HG02610 (cell line): ENCODE results near the gene C8B.

ENCODE experiments used
- ATAC-seq: cut with Tn5 transposase; IDR thresholded peaks from one replicate; pipeline ENCODE4 v1.9.1; 2021; ENCODE audit warnings: mild to moderate bottlenecking, moderate library complexity; ENCODE audit not compliant: unreplicated experiment

The C8B gene

DNA sequence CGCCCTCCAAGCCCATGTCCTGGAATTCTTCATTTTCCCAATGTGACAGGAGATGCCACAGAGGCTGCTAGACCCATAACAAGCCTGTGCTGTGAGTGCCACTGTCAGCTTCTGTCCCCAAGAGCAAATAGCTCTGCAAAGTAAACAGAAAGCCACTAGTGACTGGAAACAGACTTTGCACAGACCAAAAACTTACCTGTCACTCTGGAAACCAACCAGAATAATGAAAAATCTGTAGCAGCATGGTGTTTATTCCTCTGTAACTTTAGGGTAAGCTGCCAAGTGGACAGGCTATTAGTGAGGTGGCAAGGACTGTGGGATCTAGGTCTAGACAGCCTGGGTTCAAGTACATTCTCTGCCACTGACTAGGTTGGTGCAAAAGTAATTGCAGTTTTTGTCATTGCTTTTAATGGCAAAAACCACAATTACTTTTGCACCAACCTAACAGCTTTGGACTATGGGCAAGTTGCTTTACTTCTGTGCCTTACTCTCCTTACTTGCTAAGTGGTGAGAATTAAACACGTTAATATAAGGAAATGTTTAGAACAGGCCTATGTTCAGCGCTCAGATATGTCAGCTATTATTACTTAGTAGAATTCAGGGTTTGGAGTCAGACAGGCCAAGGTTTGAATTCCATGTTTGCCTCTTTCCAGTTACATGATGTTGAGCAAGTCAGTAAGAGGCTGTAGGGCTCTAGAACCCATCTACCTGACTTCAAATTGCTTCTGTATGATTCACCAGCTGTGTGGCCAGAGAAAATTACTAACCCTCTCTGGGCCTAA is at the start of gene C8B:
Gene C8B (minus strand): TSS at position 100 of the 782 bp plus-strand sequence. CDS start 67 bp downstream, at position 33.
- ATAC-seq, result no peak

DNA sequence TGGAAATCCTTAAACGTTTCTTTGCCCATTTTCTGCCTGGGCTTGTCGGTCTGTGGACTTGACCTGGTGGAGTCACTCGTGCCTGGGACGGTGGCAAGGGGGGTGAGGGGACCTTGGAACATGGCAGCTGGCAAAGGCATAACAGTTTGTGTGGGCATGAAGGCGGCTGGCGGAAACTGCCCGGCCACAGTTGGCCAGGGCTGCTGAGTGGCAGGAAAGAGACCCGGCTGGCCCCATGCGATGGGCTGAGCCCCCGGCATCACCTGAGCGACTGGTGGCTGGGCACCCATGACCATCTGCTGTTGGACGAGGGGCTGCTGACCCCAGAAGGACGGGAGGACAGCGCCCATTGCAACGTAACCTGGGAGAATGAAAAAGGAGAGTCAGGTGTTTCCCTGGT is 49.3 kb upstream of the C8B start:
- ATAC-seq, result no peak

DNA sequence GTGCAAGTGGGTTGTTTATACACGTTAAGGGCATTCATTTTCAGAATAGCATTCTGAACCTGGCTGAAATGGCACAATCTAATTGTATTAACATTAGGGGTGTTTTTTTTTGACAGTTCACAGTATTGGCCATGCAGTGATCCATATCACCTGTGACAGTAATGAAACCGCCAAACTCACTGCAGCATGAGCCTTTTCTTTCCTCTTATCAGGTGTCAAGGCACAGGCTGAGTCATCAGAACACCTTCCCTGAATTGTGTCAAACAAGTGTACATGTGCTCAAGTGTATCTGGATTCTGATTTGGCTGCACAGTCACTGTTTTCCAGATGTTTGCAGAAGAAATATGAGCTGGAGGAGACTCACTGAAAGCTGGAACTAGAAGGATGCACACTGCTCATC is 47.7 kb upstream of the C8B start:
- no peak for ATAC-seq

DNA sequence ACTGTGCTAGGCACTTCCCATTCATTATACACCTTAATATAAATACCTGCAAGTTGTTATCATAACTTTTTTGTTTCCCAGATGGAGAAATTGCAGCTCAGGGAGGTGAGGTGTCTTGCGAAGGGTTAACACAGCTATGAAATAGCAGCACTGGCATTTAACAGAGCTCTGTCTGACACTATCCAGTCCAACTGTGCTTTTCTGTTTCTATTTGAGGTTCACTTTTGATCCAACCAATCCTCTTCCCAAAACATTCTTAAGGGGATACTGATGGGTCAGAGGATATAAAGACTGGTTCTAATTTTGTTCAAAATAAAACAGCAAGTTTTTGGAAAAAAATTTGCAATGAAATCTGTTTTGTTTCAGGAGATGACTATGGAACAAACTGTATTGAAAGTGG is 46.5 kb upstream of the C8B start:
- no peak for ATAC-seq

DNA sequence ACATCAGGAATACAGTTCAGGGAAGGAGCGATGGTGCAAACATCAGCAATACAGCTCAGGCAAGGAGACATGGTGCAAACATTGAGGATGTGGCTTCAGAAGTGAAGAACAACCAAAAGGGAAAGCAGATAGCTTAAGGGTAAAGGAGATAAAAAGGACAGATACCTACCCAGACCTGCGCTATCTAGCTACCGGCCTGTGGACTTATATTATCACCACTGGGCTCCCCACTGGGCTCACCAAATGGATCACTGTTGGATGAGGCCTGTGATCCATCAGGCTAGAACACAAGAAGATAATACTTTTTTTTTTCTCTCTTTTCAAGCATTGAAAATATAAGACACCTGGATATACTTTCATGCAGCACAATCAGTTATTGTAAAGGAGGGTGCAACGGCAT is 44.7 kb upstream of the C8B start:
- no peak for ATAC-seq

DNA sequence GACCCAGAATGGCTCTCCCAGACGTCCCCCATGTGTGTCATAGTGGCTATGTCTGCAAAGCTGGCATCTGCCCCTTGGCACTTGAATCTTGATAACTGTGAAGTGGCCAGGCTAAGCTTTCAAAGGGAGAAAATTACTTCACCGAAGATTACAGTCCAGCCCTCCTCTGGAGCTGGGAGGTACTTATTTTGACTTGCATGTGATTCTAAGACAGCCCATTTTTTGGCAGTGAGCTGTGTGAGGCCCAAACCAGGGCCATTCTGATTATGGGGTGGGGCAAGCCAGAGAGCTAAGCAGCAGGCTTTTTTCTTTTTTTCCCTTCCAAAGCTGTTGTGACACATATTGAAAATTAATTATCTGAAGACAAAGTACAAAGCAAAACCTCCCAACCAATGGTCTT is 42.1 kb upstream of the C8B start:
- no peak for ATAC-seq

DNA sequence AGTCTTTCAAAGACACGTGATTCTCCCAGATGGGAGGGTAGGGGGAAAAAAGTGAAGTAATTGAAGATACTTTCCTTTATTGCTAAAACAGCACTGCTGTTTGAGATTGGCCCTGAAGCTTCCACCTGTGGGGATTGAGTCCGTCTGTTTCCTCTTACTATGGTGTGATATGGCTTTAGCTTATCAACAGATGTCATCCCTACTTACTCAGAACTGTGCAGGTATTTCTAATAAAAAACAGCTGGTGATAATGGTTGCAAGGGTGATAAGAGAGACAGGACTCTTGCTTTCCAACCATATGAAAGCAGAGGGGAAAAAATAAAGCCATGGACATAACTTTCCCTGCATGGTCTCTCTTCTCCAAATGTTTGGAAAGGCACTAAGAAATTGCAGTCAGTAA is 41.7 kb upstream of the C8B start:
- ATAC-seq, result no peak

DNA sequence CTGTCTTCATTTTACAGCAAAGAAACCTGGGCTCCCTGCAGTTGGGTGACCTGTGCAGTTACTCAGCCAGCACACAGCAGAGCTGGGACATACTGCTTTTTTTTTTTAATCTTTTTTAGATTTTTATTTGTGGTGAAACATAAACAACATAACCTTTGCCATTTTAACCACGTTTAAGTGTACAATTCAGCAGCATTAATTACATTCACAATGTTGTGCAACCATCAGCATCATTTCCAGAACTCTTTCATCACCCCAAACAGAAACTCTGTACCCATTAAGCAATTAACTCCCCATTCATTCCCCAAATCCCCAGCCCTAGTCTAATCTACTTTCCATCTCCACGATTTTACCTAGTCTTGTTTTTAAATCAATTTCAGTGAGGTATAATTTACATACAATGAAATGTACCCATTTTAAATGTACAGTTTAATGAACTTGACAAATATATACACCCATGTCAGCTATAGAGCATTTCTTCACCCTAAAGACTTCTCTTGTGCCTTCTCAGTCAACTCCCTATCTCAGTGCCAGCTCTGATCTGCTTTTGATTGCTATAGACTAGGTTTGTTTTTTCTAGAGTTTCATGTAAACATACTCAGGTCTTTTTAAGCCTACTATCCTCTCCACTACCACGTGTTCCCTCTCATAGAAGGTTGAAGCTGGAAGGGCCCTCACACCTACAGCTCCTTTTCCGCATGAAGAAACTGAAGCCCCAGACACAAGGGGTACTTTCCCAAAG is 37.8 kb upstream of the C8B start:
- no peak for ATAC-seq

DNA sequence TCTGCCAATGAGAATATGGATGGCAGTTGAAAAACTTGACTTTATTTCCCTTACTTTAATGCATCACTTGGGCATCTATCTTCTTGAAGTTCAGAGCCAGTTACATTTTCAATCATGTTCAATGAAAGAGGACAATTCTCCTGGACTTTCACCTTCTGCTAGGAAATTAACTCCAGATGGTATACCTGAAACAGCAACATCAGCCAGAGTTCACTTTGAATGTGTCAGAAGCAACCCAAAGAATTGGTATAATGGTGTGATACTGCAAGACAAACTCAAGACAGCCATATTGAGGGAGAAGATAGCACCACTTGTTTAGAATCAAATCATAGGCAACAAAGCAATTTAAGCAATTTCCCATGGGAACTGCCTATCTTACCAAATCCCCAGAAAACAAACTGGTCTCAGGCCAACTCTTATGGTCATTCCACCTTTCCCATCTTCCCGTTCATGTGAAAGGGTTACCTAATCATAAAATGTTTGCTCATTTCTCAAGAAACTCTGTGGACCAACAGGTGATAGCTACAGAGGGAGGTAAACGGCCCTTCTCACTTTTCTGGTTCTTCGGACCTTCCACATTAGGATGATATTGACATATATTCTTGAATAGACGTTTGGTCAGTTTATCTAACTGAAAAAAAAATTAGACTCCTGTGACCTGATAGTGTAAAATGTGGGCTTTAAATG is 29.7 kb upstream of the C8B start:
- no peak for ATAC-seq

DNA sequence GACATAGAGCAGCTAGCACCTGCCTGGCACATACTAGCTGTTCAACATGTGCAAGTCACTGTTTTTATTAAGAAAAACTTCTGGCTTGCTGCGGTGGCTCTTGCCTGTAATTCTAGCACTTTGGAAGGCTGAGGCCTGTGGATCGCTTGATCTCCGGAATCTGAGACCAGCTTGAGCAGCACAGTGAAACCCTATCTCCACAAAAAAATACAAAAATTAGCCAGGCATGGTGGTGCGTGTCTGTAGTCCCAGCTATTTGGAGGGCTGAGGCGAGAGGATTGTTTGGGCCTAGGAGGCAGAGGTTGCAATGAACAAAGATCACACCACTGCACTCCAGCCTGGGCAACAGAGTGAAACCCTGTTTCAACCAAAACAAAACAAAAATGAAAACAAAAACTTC is 27.7 kb upstream of the C8B start:
- no peak for ATAC-seq

DNA sequence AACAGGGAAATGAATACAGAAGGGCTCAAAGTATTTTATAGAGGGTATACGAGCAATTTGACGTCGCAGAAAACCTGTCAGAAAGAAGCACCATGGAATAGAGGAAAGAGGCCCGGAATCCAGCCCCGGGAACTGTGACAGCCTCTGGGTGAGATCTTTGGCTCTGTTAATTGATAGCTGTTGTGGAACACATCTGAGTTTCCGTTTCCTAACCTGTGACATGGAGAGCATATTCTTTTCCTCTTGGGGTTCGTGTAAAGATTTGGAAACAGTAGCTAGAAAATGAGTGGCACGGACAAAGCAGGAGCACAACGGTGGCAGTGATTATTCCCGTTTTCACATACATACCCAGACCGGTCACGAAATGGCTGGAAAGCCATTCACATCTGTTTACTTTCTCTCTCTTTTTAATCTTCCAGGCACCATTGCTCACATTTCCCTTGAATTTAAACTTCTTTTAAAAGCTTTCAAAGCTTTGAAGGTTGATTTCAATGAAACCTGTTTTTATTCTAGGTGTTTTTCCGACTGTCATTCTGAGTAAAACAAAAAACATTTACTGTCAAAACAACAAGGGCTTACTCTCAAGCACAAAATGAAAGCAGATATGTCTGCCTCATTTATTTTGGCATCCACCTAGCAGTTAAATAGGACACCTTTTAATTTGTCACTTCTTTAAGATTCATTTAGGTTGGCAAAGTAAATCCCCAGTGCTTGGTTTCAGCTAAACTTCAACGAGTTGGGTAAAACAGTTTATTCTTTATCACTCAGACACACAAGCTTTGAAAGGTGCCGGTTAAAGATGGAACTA is 26.7 kb upstream of the C8B start:
- no peak for ATAC-seq

DNA sequence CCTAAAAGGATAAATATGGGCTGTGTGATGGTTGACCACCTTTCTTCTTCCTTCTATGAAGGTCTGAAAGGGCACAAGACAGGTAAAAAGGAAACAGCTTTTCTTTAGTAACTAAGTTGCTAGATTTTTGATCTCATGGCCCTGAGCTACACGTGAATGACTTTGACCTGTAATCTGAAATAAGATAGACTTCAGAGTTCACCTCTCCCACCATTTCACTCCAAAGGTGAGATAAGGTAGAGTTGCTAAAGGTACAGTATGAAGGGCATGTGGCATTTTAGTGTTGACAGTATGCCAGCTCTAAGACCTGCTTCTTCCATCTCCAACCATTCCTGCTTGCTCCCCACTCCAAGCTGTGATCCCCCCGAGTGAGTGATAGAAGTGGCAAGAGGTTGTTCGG is 25.8 kb upstream of the C8B start:
- ATAC-seq, result no peak

DNA sequence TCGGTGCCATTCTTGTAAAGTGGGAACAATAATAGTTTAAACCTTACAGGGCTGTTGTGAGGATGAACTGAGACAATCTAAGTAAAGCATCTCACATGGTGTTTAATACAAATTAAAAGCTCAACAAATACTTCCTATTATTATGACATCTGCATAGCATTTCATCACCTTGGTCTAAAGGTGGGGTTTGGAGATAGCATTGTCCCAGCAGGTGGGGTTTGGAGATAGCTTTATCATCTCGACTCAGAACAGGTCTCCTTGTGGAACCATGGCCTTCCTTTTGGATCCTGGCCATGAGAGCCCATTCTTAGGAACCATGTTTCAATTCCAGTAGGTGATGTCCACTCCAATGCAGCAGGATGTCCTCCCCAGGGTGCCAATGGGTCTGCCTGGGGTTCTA is 20.6 kb upstream of the C8B start:
- ATAC-seq, result no peak

DNA sequence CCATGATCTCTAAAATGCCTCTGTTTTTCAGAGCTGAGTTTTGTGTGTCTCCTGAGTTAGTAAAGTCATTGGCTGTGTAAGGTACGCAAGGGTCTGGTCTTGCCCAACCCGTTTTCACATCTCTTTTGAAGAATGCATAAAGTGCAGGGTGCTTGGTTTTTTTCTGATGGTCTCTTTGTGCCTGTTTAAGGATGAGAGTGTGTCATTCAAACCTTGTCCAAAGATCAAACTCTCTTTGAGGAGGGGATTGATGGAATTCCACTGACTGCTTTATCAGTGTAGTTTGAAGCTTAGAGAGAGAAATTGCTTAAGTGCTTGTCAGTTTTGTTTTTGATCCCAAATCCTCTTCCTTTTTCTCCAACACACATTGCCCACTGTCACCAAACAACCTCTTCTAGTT is 20.0 kb upstream of the C8B start:
- no peak for ATAC-seq

DNA sequence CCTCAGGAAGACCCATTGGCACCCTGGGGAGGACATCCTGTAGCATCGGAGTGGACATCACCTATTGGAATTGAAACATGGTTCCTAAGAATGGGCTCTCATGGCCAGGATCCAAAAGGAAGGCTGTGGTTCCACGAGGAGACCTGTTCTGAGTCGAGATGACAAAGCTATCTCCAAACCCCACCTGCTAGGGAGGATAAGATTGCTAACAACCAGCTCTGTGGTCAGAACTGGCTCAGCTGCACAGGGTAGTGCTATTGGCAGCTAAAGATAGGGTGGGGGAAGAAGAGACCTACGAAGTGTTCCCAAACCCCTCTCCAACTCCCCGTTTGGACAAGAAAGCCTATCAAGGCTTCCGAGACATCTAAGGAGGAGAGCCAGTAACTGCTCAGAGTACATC is 17.7 kb upstream of the C8B start:
- no peak for ATAC-seq

DNA sequence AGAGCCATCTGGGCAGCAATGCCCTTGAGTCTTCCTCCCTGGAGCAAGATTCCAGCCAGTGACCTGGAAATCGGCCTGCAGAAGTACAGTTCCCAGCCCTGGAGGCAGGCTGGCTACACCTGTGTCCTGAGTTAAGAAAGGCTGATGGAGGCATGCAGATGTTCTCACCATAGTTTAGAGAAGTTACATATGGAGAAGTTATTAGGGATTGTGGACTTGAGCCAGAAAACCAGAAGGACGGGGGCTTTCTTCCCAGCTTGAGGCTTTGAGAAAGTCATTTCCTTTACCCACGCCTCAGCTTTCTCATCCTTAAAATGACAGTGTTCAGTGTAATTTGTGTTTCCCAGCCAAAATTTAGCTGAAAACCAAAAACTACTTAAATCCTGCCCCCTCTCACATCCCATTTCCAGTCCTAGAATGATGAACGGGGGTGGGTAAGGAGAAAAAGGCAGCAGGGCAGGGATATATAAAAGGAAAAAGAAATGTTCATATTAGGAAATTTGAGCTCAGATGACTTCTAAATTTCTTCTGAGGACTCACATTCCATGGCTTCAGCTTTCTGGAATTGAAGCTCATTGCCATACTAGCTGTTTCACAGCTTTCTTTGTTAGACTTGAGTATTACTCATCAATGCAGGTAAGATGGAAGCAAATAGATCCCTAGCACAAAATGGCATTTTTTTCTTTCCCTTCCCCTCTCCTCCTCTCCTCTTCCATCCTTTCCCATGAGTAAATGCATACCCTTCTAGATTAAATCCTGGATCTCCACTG is 14.4 kb upstream of the C8B start:
- ATAC-seq, result no peak

DNA sequence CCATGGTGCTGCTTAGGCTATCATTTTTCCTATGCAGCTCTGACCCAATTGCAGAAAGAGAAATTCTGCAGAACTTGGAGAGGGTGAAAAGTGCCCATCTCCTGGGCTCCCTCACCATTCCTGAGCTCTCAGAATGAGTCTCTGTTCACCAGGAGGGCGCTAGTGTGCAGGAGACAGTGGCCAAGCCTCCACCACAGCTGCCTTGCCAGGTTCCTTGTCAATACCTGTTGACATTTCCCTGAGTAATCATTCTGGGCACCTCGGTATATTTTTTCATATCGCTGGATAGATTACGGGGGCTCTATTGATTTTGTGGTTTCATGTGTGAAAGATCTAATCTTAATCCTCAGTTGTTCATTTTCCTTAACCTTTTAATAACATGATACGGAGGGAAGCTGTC is 13.0 kb upstream of the C8B start:
- ATAC-seq, result no peak

DNA sequence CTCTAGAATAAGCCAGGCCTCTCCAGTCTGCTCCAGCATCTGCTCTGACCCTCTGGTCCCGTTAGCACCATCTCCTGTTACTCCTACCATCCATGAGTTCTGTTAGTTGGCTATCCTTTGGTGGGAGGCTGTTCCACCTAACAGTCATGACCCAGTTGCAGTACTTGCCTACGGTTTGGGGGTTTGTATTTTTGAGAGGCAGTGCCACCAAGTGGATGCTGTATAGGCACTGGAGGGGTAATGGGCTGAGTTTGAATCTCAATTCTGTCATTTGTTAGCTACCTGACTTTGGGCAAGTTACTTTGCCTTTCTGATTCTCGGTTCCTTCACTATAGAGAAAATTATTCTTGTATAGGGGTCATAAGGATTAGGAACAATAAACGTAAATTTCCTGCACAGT is 12.1 kb upstream of the C8B start:
- ATAC-seq, result no peak

DNA sequence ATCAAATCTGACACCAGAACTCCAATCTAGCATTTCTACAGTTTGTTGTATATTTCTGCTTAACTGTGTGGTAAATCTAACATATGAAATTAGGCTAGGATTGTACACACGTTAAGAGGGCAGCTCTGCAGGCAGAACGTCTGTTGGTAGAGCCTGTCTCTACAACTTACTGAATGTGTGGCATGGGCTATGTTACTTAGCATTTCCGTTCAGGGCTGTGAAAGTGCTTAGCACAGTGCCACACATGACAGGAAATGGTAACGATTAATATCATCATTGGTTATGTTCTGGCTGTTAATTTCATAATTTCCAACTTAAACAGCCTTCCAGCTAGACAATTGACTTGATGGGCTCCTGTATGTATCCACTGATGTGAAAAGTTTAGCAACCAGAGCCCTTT is 9.6 kb upstream of the C8B start:
- ATAC-seq, result no peak

DNA sequence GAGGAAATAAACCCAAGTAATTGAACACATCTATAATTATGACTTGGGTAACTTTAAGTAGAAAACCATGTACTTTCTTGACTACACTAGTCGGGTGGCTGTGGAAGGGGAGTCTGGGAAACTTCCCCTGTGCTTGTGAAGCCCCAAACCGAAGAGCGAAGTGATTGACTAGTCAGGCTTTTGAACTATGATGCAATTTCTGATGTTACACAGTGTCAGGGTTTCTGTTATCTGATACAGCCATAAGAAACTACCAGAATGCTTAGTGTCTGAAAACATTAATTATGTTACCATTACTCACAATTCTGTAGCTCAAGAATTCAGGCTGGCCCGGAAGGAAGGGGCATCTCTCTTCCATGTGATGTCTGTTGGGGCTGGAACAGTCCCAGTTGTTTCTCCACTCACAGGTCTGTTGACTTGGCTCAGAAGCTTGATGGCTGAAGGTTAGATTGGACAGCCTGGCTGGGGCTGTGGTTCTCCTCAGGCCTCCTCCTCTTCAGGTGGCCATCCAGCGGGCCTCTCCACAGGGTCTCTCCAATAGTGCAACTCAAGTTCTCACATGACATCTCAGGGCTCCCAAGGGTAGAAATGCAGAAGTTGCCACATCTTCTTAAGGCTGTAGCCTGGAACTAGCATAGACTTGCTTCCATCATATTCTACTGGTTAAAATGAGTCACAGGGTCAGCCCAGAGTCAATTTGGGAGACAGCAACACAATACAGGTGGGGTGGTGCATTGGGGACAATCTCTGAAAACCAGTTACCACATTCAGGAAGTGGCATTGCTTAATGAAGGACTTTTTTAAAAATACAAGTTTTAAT is 8.3 kb upstream of the C8B start:
- ATAC-seq, result no peak
